Mesothelial cell of epicardium (in vitro differentiated cells): ENCODE data around the gene ERC1. TPM values are rescaled to one million over a fixed set of nuclear protein-coding genes. Genes with fewer than 3 reads are reported as not detected.

Experiments used
- DNase-seq, 2 experiments: peaks; one replicate each; pipeline ENCODE4 v3.0.0; 2021; ENCODE audit warnings: low spot score in 2 of 2; ENCODE audit not compliant: unreplicated experiment in 2 of 2
- H3K27ac Mint-ChIP-seq: 2 replicates; pipeline ENCODE4 v1.8.0; 2021; ENCODE audit warnings: mixed read lengths
- H3K27me3 Mint-ChIP-seq: 2 replicates; pipeline ENCODE4 v1.8.0; 2021; ENCODE audit warnings: low read depth, mixed read lengths
- H3K36me3 Mint-ChIP-seq: 2 replicates; pipeline ENCODE4 v1.8.0; 2021; ENCODE audit warnings: mixed read lengths
- H3K4me1 Mint-ChIP-seq: 2 replicates; pipeline ENCODE4 v1.8.0; 2021; ENCODE audit warnings: mixed read lengths
- H3K4me3 Mint-ChIP-seq: 2 replicates; pipeline ENCODE4 v1.8.0; 2021; ENCODE audit warnings: mild to moderate bottlenecking, moderate library complexity, mixed read lengths
- H3K9me3 Mint-ChIP-seq: 2 replicates; pipeline ENCODE4 v1.8.0; 2021; ENCODE audit warnings: mixed read lengths
- total RNA-seq: library from RNA; stranded (reverse); gene quantifications from 3 replicates; pipeline ENCODE4 v1.2.1, GENCODE V29; 2021
- TF ChIP-seq, protein P1 (sequence below): fragments of 200-600 bp; sonication (generic); IDR thresholded peaks from one replicate; pipeline ENCODE4 v1.5.0; 2021; ENCODE audit warnings: antibody characterized with exemption; ENCODE audit not compliant: unreplicated experiment

ERC1 gene
- total RNA-seq, 1 donor from 2014 or later: 66.1 TPM

GRCh38 chr12:1201886-1202285, 210.9 kb downstream of the ERC1 start:
- DNase-seq: no peak

GRCh38 chr12:1203735-1204019, 212.7 kb downstream of the ERC1 start:
- H3K36me3 Mint-ChIP-seq: peaks cover under 1% of the 10 kb centered on the region
- TF ChIP-seq, protein P1, sequence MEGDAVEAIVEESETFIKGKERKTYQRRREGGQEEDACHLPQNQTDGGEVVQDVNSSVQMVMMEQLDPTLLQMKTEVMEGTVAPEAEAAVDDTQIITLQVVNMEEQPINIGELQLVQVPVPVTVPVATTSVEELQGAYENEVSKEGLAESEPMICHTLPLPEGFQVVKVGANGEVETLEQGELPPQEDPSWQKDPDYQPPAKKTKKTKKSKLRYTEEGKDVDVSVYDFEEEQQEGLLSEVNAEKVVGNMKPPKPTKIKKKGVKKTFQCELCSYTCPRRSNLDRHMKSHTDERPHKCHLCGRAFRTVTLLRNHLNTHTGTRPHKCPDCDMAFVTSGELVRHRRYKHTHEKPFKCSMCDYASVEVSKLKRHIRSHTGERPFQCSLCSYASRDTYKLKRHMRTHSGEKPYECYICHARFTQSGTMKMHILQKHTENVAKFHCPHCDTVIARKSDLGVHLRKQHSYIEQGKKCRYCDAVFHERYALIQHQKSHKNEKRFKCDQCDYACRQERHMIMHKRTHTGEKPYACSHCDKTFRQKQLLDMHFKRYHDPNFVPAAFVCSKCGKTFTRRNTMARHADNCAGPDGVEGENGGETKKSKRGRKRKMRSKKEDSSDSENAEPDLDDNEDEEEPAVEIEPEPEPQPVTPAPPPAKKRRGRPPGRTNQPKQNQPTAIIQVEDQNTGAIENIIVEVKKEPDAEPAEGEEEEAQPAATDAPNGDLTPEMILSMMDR: no peak
- no peak for DNase-seq
- H3K4me3 Mint-ChIP-seq: no peak overlapping the region
- peaks cover 24% of the 10 kb centered on the region for H3K4me1 Mint-ChIP-seq
- no peak overlapping the region for H3K27ac Mint-ChIP-seq
- H3K27me3 Mint-ChIP-seq: no peaks in the 10 kb centered on the region
- H3K9me3 Mint-ChIP-seq: no peaks in the 10 kb centered on the region

More at GRCh38 chr12:1201886-1202285, 210.9 kb downstream of the ERC1 start:
- TF ChIP-seq, protein P1: no peak
- Mint-ChIP-seq H3K9me3 (peaks cover 7% of the 10 kb centered on the region), H3K4me3 (no peak overlapping the region), H3K27me3 (no peaks in the 10 kb centered on the region), H3K36me3 (peaks cover 17% of the 10 kb centered on the region), H3K27ac (peak overlapping the region; percentile 9), H3K4me1 (peaks cover 22% of the 10 kb centered on the region)

GRCh38 chr12:1204581-1205121, 213.6 kb downstream of the ERC1 start:
- DNase-seq: no peak
- TF ChIP-seq, protein P1: no peak
- Mint-ChIP-seq H3K27me3 (no peaks in the 10 kb centered on the region), H3K9me3 (no peaks in the 10 kb centered on the region), H3K27ac (no peak overlapping the region), H3K36me3 (no peaks in the 10 kb centered on the region), H3K4me1 (peaks cover 24% of the 10 kb centered on the region), H3K4me3 (no peak overlapping the region)

DNA sequence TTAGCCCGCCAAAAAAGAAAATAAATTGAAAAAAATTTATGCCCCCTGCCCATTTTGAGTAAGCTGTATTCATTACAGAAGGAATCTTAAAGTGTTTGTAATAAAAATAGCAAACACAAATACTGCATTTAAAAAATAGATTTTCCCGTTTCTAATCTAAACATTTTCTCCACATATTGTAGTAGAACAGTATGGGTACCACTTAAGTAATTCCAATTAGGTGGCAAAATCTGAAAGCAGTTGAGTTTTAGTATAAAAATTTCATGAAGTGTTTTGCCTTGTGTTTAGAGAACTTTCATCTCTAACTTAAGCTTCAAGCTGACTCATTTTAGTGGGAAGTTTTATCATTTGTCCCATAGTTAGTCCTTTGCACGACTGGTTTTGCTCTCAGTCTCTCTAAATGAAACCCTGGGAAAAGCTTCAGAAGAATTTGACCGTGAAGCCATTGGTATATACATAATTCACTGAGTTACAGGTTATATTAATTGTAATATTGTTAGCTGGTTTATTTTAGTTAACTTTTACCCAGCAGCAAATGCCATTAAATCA, 214.6 kb downstream of the ERC1 start:
- H3K9me3 Mint-ChIP-seq: no peaks in the 10 kb centered on the region

DNA sequence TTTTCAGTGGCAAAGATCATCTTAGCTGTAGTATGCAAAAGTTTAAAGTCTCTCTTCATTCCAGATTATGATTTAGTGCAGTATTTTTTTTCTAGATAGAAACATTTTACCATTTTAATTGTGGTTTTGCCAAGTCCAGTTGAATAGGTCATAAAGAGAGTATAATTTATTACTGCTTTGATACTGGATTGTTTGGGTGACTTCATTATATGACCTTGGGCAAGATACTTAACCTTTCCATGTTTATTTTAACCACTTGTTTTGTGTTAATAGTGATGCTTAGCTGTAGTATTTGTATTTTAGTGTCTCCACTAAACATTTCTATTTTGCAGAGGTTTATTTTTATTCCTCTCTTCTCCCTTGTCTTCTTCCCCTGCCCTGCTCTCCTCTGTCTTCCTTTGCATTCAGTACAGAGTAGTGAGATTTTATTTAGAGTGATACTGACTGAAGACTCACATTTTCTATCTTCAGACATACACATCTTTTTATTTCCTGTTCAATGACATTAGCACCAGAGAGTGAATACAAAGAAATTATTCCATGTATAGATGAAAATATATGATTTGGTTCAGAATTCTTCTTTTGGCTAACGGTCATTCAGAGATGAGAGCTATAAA, 215.2 kb downstream of the ERC1 start:
- H3K27ac Mint-ChIP-seq: peak overlapping the region; percentile 69
- TF ChIP-seq, protein P1: no peak
- H3K4me1 Mint-ChIP-seq: peaks cover 24% of the 10 kb centered on the region
- no peaks in the 10 kb centered on the region for H3K36me3 Mint-ChIP-seq
- no peak for DNase-seq
- no peak overlapping the region for H3K4me3 Mint-ChIP-seq
- no peaks in the 10 kb centered on the region for H3K9me3 Mint-ChIP-seq
- H3K27me3 Mint-ChIP-seq: no peaks in the 10 kb centered on the region

More for the DNA sequence above, 214.6 kb downstream of the ERC1 start:
- H3K4me1 Mint-ChIP-seq: peaks cover 24% of the 10 kb centered on the region
- DNase-seq: no peak
- no peaks in the 10 kb centered on the region for H3K27me3 Mint-ChIP-seq
- H3K4me3 Mint-ChIP-seq: no peak overlapping the region
- no peaks in the 10 kb centered on the region for H3K36me3 Mint-ChIP-seq
- TF ChIP-seq, protein P1: no peak
- H3K27ac Mint-ChIP-seq: peak overlapping the region; percentile 23
